Activated CD4-positive, alpha-beta memory T cell treated with anti-CD3 and anti-CD28 coated beads, Interleukin-2, amount 10 ng/mL, durations not matched to agents 7 days and 5 days (primary cell): Measurements from ENCODE around the gene PDE11A. TPM values are rescaled to one million over a fixed set of nuclear protein-coding genes. Genes with fewer than 3 reads are reported as not detected.
"Not testable (repeated sequence)": the region's sequence is repeated elsewhere in the genome, so short reads cannot be mapped to it uniquely, and the experiment has no call there.

Experiments
- CTCF ChIA-PET: fragments of 350-600 bp; sonication (Branson Sonifier 250); formaldehyde crosslinking; loops from one replicate; lab custom pipeline; 2021; ENCODE audit warnings: antibody characterized with exemption, inconsistent platforms; lab: Charles Lee
- POLR2A ChIA-PET: fragments of 350-600 bp; sonication (Branson Sonifier 250); formaldehyde crosslinking; loops from one replicate; lab custom pipeline; 2021; ENCODE audit warnings: antibody characterized with exemption; lab: Charles Lee
- DNase-seq: peaks from one replicate; pipeline ENCODE4 v3.0.0-alpha.2; 2020
- H3K27ac Mint-ChIP-seq: one replicate; pipeline ENCODE4 v1.8.0; 2021; ENCODE audit warnings: mild to moderate bottlenecking, mixed read lengths
- H3K27me3 Mint-ChIP-seq: one replicate; pipeline ENCODE4 v1.8.0; 2021; ENCODE audit warnings: mixed read lengths
- H3K36me3 Mint-ChIP-seq: one replicate; pipeline ENCODE4 v1.8.0; 2021; ENCODE audit warnings: low read depth, mixed read lengths
- H3K4me1 Mint-ChIP-seq: one replicate; pipeline ENCODE4 v1.8.0; 2021; ENCODE audit warnings: mixed read lengths
- H3K4me3 Mint-ChIP-seq: one replicate; pipeline ENCODE4 v1.8.0; 2021; ENCODE audit warnings: mild to moderate bottlenecking, mixed read lengths
- H3K9me3 Mint-ChIP-seq: one replicate; pipeline ENCODE4 v1.8.0; 2021; ENCODE audit warnings: mixed read lengths
- total RNA-seq, 2 experiments: library from RNA; stranded (reverse); gene quantifications; one replicate each; pipeline ENCODE4 v1.2.3, GENCODE V29; 2021

The PDE11A gene
- total RNA-seq, 2 experiments from 2014 or later = not detected

- POLR2A ChIA-PET = no interaction called here
- no peaks in the 10 kb centered on the region for H3K27me3 Mint-ChIP-seq
- H3K27ac Mint-ChIP-seq = no peak overlapping the region
- H3K9me3 Mint-ChIP-seq = no peaks in the 10 kb centered on the region
- no peaks in the 10 kb centered on the region for H3K4me1 Mint-ChIP-seq
- H3K36me3 Mint-ChIP-seq = no peaks in the 10 kb centered on the region
- no peak for DNase-seq
- H3K4me3 Mint-ChIP-seq = no peak overlapping the region
- CTCF ChIA-PET = no interaction called here
Observed at GRCh38 chr2:178105566-178105965, 33.0 kb upstream of the PDE11A start.

GRCh38 chr2:178101321-178102079 is 28.9 kb upstream of the PDE11A start:
- Mint-ChIP-seq H3K9me3 (no peaks in the 10 kb centered on the region), H3K4me1 (no peaks in the 10 kb centered on the region), H3K27me3 (no peaks in the 10 kb centered on the region), H3K27ac (no peak overlapping the region), H3K4me3 (no peak overlapping the region), H3K36me3 (no peaks in the 10 kb centered on the region)
- ChIA-PET CTCF (interaction anchor here (0.9 to 3.4 kb wide), 3 partner anchors 9 to 11 kb away, joined by 3 to 9 read pairs (median 3); partner anchors contain the start of gene RBM45), POLR2A (no interaction called here)
- no peak for DNase-seq

GRCh38 chr2:178093471-178093870 is 20.9 kb upstream of the PDE11A start:
- POLR2A ChIA-PET = no interaction called here

DNA sequence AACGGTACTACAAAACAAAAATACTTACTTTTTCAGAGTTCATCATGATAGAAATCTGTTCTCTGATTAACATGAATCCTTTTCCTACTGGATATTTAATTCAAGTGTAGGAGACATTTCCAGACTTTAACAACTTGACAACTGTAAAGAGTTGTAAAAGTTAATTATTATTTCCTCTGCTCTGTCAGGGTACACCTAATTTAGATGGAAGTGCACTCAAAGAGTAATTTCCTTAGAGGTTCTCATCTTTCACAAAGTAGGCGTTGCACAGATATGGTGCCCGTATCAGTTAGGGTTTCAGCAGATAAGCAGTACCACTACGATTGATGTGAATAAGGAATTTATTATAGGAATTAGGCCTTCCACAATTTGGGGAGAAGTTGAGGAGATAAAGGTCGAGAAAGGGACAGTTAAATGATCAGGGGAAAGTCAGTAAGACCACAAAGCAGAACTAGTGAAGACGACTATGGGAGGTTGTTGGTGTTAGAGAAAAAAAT is 16.2 kb upstream of the PDE11A start:
- CTCF ChIA-PET = no interaction called here
- no peaks in the 10 kb centered on the region for H3K9me3 Mint-ChIP-seq
- H3K4me1 Mint-ChIP-seq = no peaks in the 10 kb centered on the region
- H3K27me3 Mint-ChIP-seq = peaks cover 9% of the 10 kb centered on the region
- no peaks in the 10 kb centered on the region for H3K36me3 Mint-ChIP-seq
- no peak overlapping the region for H3K27ac Mint-ChIP-seq
- POLR2A ChIA-PET = no interaction called here
- H3K4me3 Mint-ChIP-seq = no peak overlapping the region
- no peak for DNase-seq

More at GRCh38 chr2:178093471-178093870, 20.9 kb upstream of the PDE11A start:
- Mint-ChIP-seq H3K27me3 (peaks cover 1% of the 10 kb centered on the region), H3K9me3 (no peaks in the 10 kb centered on the region), H3K4me1 (no peaks in the 10 kb centered on the region), H3K36me3 (no peaks in the 10 kb centered on the region), H3K27ac (no peak overlapping the region), H3K4me3 (no peak overlapping the region)
- no peak for DNase-seq
- CTCF ChIA-PET = no interaction called here

DNA sequence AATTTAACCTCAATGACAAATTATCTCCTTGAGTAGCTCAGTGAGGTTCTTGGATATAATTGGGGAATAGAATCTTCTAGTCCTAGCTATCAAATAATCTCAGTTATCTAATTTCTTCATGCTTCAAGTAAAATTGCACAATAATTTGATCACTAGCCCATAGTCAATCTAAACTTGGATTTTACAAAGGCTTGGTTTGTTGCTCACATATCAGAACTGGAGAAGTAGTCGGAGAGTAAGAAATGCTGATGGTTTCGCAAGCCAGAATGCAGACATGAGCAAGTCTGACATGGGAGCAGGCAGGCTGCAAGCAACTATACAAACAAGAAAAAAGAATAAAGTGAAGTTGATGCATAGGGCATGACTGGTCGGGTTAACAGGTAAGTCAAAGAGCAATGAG is 11.7 kb upstream of the PDE11A start:
- Mint-ChIP-seq H3K4me1 (no peaks in the 10 kb centered on the region), H3K9me3 (no peaks in the 10 kb centered on the region), H3K27me3 (peaks cover 14% of the 10 kb centered on the region), H3K4me3 (no peak overlapping the region), H3K36me3 (no peaks in the 10 kb centered on the region), H3K27ac (no peak overlapping the region)
- DNase-seq = no peak
- POLR2A ChIA-PET = no interaction called here
- CTCF ChIA-PET = no interaction called here

DNA sequence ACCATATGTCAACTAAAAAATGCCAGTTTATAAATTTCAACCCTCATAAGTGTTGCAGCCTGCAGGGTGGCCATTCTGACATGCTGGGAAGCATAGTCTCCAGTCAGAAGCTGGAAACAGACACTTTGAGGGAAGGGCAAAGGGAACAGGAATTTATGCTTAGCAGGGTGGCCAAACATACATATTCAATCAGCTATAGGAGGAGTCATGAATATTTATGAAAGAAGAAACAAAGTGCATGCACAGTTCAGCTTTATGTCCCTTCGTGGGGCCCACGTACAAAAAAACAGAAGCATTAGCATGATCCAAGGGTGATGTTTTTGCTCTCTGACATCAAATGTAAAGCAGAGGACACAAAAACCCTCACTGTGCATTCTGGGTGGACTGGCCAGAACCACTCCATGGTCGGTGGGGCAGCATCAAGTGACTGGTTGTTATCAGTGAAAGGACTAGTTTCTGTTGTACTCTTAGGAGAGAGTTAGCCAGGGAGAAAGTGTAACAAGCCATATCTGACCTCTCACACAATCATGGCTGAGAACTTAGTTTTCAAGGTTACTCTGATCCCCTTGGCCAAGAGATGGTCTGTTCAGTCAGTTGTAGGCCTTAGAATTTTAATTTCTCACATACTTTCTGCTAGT is 9.9 kb upstream of the PDE11A start:
- H3K27ac Mint-ChIP-seq = no peak overlapping the region
- no peak for DNase-seq
- peaks cover 15% of the 10 kb centered on the region for H3K27me3 Mint-ChIP-seq
- H3K4me3 Mint-ChIP-seq = no peak overlapping the region
- CTCF ChIA-PET = no interaction called here
- H3K36me3 Mint-ChIP-seq = no peaks in the 10 kb centered on the region
- no peaks in the 10 kb centered on the region for H3K4me1 Mint-ChIP-seq
- H3K9me3 Mint-ChIP-seq = no peaks in the 10 kb centered on the region
- POLR2A ChIA-PET = no interaction called here

DNA sequence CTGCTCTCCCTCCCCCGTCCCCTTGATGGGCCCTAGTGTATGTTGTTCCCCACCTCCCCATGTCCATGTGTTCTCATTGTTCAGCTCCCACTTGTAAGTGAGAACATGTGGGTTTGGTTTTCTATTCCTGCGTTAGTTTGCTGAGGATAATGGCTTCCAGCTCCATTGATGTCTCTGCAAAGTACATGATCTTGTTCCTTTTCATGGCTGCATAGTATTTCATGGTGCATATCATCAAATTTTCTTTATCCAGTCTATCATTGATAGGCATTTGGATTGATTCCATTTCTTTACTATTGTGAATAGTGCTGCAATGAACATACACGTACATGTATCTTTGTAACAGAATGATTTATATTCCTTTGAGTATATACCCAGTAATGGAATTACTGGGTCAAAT is 6.7 kb upstream of the PDE11A start:
- H3K27me3 Mint-ChIP-seq = peaks cover 25% of the 10 kb centered on the region
- H3K4me1 Mint-ChIP-seq, H3K27ac Mint-ChIP-seq, DNase-seq, H3K4me3 Mint-ChIP-seq, H3K9me3 Mint-ChIP-seq, POLR2A ChIA-PET, H3K36me3 Mint-ChIP-seq: not testable (repeated sequence)
- CTCF ChIA-PET = interaction anchor here (0.6 kb wide), 1 partner anchor 111 kb away, joined by 4 read pairs; no protein-coding TSS in a partner anchor

GRCh38 chr2:178076130-178076529 is 3.6 kb upstream of the PDE11A start:
- H3K27me3 Mint-ChIP-seq = peaks cover 50% of the 10 kb centered on the region

DNA sequence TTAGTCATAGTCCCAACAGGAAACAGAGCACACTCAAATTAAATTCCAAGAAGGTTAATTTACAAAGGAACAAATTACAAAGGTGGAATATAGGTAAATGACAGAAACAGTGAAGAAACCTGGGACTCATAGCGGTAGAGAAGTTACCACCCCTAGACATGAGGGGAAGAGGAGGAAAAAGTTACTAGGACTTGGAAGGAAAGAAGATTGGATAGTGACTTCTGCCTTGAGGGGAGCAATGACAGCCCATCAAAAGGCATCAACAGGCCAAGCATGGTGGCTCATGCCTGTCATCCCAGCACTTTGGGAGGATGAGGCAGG is 2.4 kb upstream of the PDE11A start:
- POLR2A ChIA-PET = no interaction called here
- CTCF ChIA-PET = no interaction called here

More at GRCh38 chr2:178076130-178076529, 3.6 kb upstream of the PDE11A start:
- H3K36me3 Mint-ChIP-seq = no peaks in the 10 kb centered on the region
- POLR2A ChIA-PET = no interaction called here
- DNase-seq = no peak
- CTCF ChIA-PET = no interaction called here
- H3K27ac Mint-ChIP-seq = no peak overlapping the region
- peaks cover 6% of the 10 kb centered on the region for H3K4me1 Mint-ChIP-seq
- no peak overlapping the region for H3K4me3 Mint-ChIP-seq
- no peaks in the 10 kb centered on the region for H3K9me3 Mint-ChIP-seq

DNA sequence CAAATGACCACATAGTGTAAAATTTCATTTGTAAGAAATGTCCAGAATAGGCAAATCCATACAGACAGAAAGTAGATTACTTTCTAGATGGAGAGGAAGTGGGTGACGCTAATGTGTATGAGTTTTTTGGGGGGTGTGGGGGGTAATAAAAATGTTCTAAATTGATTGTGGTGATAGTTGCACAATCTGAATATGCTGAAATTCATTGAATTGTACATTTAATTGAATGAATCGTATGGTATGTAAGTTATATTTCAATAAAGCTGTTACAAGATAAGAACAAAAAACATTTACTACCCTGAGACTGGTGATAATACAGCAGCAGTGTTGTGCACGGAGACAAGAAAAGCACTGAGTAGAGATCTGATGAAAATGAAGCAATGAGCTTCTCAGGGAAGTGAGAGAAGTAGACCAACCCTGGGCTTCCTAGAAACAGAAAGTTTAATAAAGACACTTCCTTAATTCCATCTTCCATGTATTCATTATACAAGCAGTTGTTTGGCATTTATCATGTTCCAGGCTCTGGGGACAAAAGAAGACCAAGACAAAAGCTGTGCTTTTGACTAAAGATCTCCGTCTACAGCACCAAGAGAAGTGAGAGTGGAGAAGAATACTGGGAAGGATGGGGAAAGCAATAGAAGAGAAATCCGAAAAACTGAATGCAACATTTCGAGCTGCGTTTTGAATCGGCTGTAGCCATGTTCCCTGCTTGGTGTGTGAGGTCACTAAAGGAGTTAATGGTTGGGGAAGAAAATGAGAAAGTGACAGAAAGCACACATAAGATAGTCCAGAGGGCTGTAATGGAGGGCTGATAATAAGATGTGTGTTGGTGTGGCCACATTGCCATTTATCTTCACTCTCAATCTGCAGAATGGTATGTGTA is 1.8 kb upstream of the PDE11A start:
- peaks cover 55% of the 10 kb centered on the region for H3K27me3 Mint-ChIP-seq
- no peaks in the 10 kb centered on the region for H3K36me3 Mint-ChIP-seq
- peaks cover 6% of the 10 kb centered on the region for H3K4me1 Mint-ChIP-seq
- no peak for DNase-seq
- no peak overlapping the region for H3K27ac Mint-ChIP-seq
- ChIA-PET CTCF (no interaction called here), POLR2A (no interaction called here)
- H3K4me3 Mint-ChIP-seq = no peak overlapping the region
- no peaks in the 10 kb centered on the region for H3K9me3 Mint-ChIP-seq

More for the DNA sequence above, 2.4 kb upstream of the PDE11A start:
- no peaks in the 10 kb centered on the region for H3K36me3 Mint-ChIP-seq
- no peak overlapping the region for H3K27ac Mint-ChIP-seq
- H3K4me3 Mint-ChIP-seq = no peak overlapping the region
- H3K9me3 Mint-ChIP-seq = no peaks in the 10 kb centered on the region
- no peak for DNase-seq
- peaks cover 6% of the 10 kb centered on the region for H3K4me1 Mint-ChIP-seq
- H3K27me3 Mint-ChIP-seq = peaks cover 54% of the 10 kb centered on the region

DNA sequence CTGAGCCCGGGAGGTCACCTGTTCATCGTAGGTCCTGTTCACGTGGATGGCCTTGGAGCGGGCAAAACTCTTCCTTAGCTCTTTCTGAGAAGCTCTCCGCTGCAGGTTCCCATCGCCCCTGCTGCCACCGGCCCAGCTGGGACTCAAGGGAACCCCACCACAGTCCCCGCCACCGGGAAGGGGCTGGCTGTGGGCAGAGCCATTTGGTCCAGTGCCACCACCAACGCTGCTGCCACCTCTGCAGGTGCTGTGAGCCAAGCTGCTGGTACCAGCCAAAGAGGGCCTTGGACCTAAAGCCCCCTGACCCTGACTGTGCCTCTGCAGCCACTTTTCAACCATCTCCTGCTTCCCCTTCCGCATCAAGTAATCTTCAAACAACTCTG is 586 bp downstream of the PDE11A start:
- peaks cover 54% of the 10 kb centered on the region for H3K27me3 Mint-ChIP-seq

DNA sequence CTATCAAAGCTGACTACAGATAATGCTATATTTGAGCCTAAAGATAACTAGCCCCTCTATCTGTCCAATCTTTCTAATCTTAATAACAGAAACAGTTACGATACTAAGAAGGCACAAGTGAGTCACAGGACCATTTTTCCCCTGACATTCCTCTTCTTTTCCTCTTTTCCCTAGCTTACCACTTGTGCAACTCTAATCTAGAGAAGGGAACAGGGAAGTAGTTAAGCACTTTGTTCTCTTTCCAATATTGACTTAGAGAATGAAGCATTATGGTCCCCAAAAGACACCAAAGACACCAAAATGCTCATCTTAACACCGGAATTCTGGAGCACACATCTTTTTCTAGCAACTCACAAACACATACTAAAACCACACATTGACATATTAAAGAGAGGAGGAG is 1.8 kb downstream of the PDE11A start:
- Mint-ChIP-seq H3K27me3 (peaks cover 51% of the 10 kb centered on the region), H3K36me3 (no peaks in the 10 kb centered on the region), H3K9me3 (no peaks in the 10 kb centered on the region), H3K4me1 (peaks cover 6% of the 10 kb centered on the region), H3K27ac (no peak overlapping the region), H3K4me3 (no peak overlapping the region)
- POLR2A ChIA-PET = no interaction called here
- CTCF ChIA-PET = no interaction called here
- DNase-seq = no peak

More for the DNA sequence above, 586 bp downstream of the PDE11A start:
- Mint-ChIP-seq H3K36me3 (no peaks in the 10 kb centered on the region), H3K4me1 (peaks cover 6% of the 10 kb centered on the region), H3K4me3 (no peak overlapping the region), H3K9me3 (no peaks in the 10 kb centered on the region), H3K27ac (no peak overlapping the region)
- POLR2A ChIA-PET = no interaction called here
- CTCF ChIA-PET = interaction anchor here (1.0 kb wide), 1 partner anchor 88 kb away, joined by 4 read pairs; no protein-coding TSS in a partner anchor
- DNase-seq = no peak

- Mint-ChIP-seq H3K27me3 (peaks cover 46% of the 10 kb centered on the region), H3K4me1 (peaks cover 6% of the 10 kb centered on the region), H3K36me3 (no peaks in the 10 kb centered on the region), H3K27ac (no peak overlapping the region), H3K9me3 (no peaks in the 10 kb centered on the region), H3K4me3 (no peak overlapping the region)
- CTCF ChIA-PET = no interaction called here
- no peak for DNase-seq
- POLR2A ChIA-PET = no interaction called here
Observed at GRCh38 chr2:178069551-178069950, 3.0 kb downstream of the PDE11A start.
